M059J (cell line): Measurements from ENCODE around the gene KPTN. TPM values are rescaled to one million over a fixed set of nuclear protein-coding genes. Genes with fewer than 3 reads are reported as not detected.

ENCODE experiments used
- DNase-seq: peaks from one replicate; pipeline ENCODE4 v3.0.0-alpha.2; 2012; ENCODE audit warnings: low read depth
- total RNA-seq: library from RNA; depleted of rRNA; stranded (reverse); fragments of >200 nt; shearing (Covaris generic); gene quantifications from 2 replicates; pipeline ENCODE4 v1.2.3, GENCODE V29; 2014

Gene KPTN
- total RNA-seq, 1 experiment from 2014 or later, result 11.1 TPM

DNA sequence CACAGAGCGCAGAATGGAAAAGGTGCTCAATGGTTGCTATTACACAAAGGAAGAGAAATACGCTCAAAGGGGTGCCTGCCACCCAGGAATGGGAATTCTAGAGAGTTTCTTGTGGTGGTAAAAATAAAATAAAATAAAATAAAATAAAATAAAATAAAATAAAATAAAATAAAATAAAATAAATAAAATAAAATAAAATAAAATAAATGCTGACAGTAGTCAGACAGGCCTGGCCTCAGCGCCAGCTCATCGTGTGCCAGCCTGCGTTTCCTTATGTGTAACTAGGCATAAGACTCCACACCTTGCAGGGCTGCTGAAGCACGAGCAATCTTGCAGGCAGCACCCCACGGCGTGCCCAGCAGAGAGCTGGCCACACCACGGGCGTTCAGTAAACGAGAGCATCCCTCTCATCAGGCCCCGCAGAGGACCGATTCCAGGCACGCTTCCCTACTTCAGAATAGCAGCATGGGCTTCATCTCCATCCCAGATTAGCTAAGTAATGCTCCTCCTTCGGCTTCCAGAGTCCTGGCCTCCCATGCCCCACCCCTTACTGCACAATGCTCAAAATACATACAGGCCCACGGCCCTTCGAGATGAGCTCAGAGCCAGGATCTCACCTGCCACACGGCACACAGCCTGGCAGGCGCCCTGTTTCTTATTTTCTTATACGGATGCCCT is 25.3 kb upstream of the KPTN start:
- no peak for DNase-seq

DNA sequence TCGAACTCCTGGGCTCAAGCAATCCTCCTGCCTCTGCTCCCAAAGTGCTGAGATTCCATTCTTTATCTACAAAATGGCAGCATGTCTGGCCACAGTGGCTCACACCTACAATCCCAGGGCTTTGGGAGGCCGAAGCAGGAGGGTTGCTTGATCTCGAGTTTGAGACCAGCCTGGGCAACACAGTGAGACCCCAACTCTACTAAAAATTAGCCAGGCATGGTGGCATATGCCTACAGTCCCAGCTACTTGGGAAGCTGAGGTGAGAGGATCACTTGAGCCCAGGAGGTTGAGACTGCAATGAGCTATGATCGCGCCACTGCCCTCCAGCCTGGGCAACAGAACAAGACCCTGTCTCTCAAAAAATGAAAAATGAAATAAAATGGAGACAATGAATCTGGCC is 24.7 kb upstream of the KPTN start:
- DNase-seq, result no peak

DNA sequence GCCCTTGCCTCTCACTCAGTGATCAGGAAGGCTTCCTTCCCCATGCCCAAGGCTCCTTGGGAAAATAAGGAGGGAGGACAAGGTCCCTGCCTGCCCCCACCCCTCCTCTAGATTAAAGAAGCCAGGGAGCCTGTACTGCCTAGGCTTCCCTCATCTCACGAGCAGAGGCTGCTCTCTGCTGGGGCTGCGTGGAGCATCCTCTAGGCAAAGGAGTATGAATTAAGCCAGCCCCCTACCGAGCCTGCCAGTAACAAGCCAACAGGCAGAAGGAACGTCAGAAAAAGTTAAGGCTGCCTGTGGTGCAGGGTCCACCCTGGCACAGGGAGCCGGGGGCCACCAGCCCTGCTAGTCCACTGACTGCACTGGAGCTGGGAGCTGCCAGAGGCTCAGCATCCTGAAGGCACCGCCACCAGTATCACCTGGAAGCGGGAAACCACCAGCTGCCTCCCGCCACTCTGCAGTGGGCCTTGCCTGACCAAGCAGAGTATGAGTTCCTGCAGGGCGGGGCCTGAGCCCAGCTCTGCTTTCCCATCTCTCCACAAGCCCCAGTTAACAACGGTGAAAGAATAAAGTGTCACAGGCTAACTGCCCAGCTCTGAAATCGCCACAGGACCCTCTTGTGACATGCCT is 24.0 kb upstream of the KPTN start:
- no peak for DNase-seq

DNA sequence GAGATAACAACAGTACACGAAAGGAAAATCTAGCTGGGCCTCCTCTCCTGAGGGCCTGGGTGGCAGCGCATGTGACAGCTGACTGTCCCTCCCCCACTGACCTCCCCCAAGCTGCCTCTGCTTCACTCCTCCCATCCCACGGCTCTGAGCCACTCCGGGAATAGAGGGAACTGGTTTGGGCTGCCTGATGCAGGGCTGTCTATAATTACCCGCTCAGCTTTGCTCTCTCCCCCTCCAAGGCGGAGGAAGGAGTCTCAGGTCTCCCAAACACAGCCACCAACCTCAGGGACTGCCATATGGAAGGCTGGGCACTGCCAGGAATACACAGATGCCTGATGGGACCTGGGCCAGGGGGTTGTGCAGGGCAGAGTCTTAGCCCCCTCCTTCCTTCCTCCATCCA is 23.0 kb upstream of the KPTN start:
- DNase-seq, result no peak

DNA sequence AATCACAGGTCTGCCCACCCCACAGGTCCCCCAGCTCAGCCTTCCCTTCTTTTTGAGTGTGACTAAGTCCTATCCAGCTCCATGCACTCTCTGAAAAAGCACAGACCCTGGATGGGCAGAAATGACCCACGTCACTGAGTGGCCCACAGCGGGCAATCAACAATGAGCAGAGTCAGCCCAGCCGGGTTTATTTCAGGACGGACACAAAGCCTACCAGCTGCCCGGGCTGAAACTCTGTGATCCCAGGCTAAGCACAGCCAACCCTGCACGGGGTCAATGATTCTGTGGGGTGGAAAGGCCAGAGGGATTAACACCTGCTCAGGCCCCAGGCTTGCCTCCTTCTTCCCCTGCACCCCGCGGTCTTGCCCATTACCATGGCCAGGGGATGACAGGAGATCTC is 22.4 kb upstream of the KPTN start:
- DNase-seq, result no peak

DNA sequence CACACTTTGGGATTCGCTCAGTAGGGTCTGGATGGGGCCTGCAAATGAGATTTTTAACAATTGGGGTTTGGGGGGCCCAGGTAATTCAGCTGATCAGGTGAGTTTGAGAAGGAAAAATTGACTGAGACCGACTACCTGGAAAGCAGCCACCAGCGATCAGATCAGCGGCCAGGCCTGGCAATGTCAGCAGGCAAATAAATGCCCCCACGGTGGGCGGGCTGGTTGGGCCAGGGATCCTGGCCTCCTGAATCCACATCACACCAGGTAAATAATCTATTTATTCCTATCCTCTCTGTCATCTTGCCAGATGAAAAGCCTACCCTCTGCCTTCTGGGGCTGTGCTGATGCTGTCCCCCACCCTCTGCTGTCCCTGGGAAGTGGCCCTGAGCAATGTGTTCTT is 21.5 kb upstream of the KPTN start:
- no peak for DNase-seq

DNA sequence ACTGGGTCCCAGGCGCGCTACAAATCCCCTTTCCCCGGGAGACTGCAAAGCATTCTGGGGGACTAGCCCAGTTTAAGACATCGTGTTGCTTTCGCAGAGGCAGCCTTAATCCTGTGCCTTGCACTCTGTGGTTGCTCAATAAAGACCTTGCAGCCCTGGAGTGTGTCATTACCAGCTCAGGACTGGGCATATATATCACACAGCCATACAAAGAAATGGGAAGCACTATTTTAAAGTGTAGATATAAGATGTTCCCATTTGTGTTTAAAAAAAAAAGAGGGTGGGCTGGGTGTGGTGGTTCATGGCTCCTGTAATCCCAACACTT is 19.8 kb upstream of the KPTN start:
- no peak for DNase-seq

DNA sequence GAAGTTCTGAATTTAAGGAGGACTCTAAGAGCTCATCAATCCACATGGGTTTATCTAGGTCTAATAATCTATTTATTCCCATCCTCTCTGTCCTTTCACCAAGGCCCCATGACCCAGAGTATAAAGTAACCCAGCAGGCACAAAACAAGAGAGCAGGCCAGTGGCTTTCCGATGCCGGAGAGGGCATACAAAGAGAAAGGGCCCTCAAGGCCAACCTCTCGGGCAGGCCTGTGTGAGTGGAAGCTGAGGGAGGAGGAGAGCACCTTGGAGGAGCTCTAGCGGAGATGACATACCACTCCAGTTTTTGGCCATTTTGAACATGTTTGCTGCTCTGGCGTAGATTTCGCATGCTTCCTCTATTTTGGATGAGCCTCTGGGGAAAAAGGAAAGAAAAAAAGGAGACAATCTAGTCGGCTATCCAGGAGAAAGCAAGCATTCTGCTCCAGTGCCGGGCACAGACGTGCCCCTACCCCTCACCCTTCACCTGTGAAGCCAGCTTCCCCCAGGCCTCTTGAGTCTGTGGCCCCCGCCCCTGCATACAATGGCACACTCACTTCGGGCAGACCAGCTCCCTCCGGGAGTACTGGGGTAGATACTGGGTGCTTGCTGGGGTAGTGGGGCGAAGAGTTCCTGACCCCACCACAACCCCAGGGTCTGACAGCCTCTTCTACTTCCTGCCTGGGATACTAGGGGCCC is 19.3 kb upstream of the KPTN start:
- DNase-seq, result no peak

DNA sequence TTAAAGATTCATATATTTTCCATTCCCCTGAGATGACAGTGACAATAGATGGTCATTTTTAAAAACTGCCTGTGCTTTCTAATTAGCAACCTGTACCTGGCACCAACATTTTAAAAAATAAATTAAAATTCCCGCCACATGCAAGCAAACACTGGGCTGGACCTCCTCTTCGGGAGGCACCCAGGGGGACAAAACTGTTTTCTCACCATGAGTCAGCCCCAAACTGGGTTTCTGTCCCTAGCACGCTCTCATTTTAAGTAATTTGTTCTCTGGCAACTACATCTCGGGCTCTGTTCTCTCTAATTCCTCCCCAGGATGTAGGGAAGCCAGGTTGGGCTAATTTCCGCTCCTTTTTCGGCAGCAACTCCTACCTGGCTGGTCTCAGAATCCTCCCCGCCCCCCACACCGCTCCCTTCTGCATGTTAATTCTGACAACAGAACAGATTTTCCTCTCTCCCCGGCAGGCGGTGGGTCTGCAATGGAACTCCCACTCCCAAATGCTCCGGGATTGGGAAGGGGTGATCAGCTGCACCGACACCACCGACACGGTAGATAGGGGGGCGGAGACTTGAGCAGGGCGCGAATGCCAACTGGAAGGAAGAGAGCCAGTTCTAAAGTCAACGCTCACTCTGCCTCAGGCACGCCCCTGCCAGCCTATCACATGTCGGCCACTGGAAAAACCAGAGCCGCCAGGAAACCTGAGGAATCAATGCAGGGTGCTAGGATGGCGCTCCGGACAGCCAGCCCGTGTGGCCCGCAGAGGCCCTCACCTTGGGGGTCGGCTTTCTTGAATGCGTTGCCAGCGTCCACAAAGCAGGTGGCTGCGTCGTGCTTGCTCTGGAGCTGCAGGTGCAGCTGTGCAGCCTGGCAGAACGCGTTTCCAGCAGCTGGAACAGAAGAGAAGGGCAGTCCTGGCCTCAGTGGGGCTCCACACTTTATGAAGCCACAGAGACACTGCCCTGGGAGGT is 16.1 kb upstream of the KPTN start:
- no peak for DNase-seq

DNA sequence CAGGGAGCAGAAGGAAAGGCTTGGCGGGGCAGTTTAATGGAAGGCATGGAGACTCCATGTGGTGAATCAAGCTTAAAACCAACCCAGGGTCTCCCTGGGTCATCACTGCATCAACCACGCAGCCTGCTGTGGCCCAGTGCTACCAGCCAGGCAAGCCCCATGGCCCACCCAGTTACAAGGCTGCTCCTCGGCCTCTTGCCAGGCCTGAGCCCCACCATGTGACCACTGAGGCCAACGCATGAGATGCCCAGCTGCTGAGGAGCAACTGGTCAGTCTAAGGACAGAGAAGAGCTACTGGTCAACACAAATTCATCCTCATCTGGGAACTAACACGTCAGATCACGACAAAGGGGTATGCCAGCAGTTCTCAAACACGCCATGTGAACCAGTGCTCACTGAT is 15.4 kb upstream of the KPTN start:
- DNase-seq, result no peak

DNA sequence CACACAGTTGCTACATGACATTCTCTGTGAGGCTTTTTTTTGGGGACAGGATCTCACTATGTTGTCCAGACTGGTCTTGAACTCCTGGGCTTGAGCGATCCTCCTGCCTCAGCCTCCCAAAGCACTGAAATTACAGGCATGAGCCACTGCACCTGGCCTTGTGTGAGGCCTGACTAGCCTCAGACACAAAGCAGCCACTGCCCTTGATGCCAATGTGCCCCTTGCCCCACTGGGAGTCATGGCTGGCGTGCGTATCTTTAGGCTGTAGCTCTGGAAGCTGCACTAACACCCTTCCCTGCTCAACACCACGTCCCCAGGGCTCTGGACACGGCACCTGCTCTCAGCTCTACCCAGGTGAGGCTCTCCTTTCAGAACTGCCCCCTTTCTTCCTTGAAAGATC is 14.5 kb upstream of the KPTN start:
- DNase-seq, result no peak

DNA sequence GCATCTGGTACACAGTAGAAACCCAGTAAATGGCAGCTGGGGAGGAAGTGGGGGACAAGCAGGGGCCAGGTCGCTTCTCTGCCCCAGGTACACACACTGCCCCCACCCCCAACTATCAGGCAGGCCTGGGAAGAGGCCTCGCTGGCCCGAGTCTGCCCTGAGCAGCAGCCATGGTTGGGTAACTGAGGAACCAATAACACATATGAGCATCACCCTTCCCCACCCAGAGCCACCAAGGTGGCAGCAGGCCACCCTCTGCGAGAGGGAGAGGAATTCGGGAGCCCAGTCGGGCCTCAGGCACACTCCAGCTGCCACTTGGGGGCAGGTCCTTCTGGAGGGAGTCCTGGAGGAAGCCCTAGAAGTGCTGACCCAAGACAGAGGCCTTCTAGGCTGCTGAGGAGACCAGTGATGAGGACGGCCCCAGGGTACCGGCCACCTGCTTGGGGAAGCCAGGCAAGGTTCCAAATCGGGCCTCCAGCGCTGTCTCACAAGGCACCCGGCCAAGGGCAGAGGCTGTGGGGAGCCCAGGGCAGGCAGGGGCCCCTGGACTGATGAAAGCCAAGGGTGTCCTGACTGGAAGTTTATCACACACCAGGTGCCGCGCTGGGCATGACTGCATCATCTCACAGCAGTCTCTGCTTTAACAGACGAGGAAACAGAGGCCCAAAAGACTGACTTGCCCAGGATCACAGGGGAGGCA is 14.0 kb upstream of the KPTN start:
- no peak for DNase-seq

DNA sequence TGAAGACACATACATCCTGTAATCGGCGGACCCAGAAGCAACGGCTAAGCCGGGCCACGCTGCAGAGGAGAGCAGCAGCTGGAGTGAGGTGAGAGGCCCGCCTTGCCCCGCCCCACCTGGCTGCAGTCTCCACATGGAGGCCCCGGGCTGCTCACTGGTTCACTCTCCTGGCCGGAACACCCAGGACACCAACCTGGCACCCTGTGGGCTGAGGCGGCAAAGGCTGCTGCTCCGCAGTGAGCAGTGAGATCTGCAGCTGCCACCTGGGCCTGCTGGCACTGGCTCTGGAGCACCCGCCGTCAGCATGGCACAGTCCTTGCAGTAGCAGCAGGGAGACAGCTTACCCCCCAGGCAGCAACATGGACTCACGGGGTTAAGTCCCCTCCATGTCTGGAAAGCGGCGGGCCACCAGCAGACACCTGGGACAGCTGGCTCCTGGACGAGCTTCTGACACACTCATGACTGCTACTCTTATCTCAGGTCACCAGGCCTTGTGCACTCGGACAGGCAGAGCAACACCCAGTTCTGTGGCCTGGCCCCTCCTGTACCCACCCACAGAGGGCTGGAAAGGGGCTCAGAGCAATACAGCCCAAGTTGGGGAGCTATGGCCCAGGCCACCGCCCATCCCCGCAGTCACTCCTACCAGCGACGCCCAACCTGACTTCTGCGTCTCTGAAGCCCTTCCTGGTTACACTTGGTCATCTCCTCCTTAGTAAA is 13.2 kb upstream of the KPTN start:
- no peak for DNase-seq

DNA sequence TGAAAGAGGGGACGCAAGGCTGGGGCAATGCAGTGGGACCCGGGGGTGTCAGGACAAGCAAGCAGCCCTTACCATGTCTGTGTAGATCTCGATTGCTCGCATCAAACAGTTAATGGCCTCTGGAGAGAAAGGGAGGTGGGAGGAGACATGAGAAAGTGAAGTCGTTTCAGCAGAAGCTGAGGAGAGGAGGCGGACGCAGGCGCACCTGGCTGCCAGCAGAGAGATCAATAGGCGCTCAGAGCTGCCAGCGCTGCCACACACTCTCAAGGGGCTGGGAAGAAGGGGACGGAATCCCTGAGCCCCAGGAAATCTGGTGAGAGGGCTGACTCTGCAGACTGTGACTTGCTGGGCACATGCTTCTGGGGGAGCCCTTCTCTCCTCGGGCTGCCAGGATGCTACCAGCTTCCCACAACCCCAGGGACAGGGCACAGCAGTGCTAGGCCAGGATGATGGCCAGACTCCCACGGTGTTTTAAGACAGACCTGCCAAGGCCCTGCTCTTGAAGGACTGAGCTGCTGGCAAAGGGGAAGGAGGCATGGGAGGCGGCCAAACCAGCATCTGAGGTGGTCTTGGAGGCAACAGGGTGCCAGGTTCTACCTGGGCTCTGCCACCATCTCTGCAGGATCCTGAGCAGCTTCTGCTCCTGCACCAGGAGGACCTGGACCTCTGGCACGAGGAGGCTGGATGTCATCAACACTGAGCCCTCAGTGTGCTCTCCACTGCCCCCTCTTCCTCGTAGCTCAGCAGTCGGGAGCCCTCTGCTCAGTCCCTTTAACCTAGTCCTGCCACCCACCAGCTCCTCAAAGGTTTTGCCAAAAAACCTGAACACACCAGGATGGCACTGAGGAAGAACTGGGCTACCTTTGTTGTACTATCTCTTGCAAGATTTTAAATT is 11.7 kb upstream of the KPTN start:
- no peak for DNase-seq

DNA sequence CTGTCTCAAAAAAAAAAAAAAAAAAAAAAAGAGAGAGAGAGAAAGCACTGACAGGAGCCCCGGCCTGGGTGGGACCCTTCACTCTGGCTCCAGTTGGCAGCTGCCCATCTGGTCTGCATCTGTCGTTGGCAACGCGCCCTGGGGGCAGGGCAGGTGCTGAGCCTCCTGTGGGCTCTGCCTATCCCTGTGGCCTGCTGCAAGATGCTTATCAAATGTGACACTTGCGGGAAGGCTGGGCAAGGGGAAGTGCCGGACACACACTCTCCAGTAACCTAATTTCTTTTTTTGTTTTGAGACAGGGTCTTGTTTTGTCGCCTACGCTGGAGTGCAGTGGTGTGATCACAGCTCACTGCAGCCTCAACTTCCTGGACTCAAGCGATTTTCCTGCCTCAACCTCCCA is 10.7 kb upstream of the KPTN start:
- DNase-seq, result no peak

DNA sequence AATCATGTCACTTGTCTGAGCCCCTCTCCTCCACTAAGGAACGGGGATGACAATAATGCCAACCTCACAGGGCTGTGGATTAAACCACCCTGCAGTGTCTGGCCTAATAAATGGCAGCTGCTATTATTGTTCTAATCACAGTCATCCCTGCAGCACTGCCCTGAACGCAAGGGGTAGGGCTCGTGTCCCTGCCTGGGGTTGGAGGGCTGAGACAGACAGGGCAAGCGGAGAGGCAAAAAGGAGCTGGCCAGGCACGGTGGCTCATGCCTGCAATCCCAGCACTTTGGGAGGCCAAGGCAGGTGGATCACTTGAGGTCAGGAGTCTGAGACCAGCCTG is 10.2 kb upstream of the KPTN start:
- DNase-seq, result no peak

DNA sequence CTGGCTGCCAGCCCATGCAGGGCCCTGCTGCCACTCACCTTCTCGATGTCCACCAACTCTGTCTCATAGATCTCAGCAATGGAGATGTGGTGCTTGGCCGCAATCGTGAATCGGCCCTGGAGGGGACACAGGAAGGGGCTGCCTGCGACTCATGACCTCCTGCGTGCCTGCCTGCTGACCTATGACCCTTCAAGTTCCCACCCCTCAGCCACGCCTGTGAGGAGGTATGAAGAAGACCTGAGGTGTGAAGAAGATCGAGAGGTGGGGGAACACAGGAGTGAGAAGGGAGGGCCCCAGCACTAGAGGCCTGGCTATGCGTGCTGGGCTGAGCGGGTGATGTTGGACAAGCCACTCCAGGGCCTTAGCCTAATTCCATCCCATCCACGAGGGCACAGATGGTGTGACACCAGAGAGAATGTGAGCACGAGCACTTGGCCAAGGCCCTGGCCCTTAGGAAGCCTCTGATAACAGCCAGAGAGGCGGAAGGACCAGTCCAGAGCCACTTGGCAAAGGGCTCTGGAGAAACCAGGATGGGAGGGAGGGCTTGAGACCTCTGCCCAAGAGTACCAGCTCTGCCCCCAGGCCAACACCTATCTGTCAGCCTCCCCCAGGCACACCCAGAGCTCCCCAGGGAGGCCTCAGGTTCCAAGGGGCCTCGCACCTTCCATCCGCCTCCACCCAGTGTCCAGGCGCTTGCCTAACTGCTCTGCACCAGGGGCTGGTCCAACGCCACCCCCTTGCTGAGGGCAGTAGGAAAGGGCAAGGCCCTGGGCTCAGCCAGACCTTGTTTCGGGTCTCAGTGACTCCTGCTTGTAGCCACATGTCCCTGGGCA is 9.6 kb upstream of the KPTN start:
- DNase-seq, result no peak

DNA sequence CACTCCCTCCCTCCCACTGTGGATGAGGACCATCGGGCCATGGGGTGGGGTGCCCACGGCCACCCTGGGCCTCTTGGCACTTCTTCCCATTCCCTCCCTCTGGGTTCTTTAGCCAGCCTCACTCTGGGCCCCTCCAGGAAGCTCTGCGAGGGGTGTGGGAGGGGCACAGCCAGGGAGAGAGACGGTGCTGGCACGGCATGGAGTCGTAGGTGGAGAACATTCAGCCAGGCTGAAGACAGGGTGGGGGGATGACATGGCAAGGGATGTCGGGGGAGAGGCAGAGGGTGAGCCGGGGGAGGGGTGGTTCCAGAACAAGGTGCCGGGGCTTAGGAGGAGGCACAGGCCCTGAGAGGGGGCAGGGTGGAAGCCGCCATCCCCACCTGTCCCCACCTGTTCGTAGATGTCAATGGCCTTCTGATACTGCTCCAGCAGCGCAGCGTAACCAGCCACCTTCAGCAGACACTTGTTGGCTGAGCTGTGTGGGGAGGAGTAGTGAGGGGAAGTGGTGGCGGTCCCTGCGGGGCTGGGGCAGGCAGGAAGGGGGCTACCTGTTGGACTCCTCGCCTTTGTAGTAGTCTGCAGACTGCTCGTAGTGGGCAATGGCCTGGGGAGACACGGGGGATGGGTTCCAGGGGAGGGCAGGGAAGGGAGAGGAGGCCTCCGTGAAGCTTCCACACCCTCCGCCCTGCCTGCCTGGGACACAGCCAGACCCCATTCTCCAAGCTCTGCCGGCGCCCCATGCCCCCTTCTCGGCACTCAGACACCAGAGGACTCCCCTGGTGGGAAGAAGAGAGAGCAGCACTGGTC is 8.8 kb upstream of the KPTN start:
- DNase-seq, result no peak
